GM21576 (cell line): ENCODE measurements around the gene PAH.
A peak's percentile ranks its signal among the peaks of the same experiment; 100 is the strongest.

ENCODE experiments used
- ATAC-seq: cut with Tn5 transposase; IDR thresholded peaks from one replicate; pipeline ENCODE4 v1.9.1; 2021; ENCODE audit warnings: mild to moderate bottlenecking, moderate library complexity; ENCODE audit not compliant: unreplicated experiment

The PAH gene

DNA sequence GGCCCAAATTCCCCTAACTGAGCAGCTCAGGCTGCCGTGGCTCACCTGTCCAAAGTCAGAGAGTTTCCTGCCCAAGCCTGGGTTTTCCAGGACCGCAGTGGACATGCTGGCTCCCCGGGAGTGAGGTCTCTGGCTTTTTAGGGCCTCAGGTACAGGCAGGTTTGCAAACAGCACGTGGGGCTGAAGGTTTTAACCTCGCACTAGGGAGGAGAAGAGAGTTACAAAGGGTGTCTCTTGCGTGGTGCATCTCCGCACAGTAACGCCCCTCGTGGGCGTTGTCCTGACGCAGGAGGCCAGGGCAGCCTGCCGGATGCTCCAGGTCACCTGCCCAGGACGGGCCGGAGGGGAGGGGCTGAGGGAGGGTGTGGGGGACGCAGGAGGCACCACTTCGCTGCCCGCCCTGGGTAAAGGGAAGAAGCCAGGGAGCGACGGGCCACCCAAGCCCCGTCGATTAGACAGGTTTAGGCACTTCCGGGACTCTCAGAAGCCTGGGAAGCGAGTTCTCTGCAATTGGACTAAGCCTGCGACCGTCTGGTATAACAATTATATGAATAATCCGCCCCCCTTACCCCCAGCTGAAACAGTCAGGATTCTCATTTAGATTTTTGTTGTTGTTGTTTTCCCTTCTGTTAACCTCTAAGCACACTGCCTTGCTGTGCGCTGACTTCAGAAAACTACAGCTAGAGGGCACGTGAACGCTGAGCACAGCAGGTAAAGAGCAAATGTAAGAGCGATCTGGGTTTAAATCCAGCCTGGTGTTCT, at the start of gene PAH:
Gene PAH, minus strand, starts transcription at position 219 of the 762 bp plus-strand sequence. Its CDS starts 114 bp downstream, at position 105.
- no peak for ATAC-seq

DNA sequence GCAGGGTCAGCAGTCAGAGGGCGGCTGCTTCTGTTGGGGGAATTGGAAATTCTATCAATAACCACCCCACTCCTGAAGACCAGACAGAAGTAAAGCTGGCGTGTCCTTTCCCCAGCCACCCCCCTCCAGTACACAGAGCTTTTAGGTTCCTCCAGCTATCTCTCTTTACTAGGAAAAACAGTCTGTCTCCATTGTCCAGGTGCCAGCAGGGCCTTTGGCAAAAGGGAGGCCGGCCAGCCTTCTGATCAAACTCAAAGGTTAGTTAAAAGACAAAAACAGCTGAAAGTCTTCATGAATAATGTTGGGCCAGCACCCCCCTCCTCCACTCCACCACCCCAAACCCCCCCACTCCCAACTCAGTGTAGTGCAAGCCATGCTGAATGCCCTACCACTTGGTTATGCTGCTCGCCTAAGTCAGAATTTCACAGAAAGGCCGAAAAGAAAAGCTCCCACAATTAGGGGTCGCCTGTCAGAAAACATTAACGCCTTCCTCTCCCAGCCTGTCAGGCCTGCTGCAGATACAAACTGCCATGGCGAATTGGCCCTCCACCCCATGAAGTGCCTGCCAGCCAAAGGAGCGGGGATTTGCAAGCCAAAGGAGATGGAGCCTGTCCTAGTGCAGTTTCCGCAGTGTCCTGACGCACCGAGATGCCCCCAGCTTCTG, 49.3 kb upstream of the PAH start:
- ATAC-seq: no peak

DNA sequence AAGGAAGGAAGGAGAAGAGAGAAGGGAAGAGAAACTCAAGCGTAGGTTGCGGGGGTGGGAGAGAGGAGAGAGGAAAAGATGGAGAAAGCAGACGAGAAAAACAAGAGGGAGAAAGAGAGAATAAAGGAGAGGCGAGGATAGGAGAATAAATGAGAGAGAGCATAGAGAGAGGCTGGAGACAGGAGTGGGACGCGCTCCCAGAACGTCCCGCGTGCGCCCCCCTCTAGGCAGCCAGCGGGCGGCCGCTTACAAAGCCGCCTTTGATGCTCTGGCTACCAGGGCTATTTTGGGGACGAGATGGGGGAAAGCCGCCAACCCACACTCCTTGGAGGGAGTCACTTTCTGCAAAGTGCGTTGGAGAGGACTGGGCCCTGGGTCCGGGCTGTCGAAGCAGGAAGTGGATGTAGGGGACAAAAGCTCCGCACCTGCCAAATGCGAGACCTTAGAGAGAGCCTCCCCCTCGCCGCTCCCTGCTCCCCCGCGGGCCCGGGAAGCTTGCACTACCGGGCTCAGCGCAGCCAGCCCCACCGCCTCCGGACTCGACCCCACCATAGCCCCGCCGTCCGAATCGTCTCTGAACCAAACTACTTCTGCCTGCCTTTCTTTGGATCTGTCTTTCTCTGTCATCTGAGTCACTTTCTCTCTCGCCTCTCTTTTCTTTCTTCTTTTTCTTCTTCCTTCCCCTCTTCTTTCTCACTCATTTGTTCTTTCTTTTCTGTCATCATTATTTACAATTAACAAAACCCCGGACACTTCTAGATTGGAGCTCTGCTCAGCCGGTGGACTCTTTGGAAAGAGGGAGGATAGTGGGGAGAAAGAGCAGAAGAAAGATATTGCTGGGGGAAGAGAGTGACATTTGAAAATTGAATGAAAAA, 48.5 kb upstream of the PAH start:
- no peak for ATAC-seq

DNA sequence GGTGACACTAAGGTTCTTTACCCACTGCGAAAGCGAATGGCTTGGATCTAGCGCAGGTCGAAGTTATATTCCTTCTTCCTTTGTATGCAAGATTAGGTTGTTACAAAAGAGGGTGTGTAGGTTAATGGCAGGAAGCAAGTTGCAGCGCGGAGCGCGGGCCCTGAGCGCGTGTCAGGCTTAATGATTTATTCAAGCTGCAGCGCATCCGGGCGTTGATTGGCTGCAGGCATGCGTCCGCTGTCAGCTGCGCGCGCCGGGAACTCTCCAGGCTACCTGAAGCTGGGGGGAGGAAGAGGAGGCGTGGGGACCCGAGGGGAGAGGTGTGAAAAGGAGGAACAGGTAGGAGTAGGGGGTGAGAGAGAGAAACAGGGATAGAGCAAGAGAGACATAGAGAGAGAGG, 47.8 kb upstream of the PAH start:
- peak; percentile 45 for ATAC-seq

- ATAC-seq: no peak
Observed at GRCh38 chr12:102963796-102964195, 46.8 kb upstream of the PAH start.

DNA sequence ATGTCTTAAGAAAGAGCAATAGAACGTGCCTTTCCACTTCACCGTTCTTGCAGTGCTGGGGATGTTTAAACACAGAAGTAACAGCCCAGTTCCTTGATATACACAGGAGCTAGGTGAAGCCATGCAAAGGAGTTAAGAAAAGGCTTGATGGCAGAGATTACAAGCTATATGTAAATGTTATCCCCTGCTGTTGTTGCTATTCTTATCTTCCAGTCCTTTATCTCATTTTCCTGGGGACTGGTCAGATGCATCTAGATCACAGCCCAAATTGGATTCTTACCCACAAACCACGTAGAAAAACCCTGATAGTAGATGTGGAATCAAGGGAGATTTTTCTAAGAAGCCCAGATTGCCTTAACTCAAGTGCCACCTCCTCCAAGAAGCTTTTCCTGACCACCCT, 45.9 kb upstream of the PAH start:
- ATAC-seq: no peak

DNA sequence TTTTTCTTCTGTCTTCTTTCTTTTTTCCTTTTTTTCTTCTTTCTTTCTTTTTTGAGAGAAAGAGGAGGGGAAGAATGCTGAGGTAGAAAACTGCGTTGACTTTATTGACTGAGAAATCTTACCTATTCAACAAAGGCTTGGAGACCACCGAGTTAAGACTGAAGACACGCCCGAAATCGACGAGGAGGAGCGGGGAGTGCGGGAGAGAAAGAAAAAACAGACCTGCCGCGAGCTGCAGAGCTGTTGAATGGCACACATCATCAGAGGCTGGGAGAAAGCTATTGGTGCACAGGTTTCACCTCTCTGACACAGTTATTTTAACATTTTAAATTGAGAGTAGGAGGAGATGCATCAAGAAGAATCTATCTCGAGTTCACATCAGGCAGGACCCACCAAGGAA, 45.5 kb upstream of the PAH start:
- ATAC-seq: no peak

DNA sequence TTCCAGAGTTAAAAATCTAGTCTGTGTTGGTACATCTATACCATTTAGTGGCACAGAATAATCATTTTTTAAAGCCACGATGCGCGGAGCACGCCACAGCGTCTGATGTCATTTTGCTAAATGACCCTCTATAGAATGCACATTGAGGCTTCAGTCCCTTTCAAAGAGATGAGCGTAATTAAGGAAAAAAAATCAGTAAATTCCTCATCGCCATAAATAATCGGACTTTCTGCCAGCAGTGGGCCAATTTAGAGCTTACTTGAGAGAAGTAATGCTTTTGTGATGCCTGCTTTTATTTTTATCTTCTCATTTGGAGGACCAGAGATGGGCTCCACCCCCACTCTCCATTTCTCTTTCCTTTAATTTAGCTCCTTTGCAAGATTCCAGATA, 44.4 kb upstream of the PAH start:
- no peak for ATAC-seq

DNA sequence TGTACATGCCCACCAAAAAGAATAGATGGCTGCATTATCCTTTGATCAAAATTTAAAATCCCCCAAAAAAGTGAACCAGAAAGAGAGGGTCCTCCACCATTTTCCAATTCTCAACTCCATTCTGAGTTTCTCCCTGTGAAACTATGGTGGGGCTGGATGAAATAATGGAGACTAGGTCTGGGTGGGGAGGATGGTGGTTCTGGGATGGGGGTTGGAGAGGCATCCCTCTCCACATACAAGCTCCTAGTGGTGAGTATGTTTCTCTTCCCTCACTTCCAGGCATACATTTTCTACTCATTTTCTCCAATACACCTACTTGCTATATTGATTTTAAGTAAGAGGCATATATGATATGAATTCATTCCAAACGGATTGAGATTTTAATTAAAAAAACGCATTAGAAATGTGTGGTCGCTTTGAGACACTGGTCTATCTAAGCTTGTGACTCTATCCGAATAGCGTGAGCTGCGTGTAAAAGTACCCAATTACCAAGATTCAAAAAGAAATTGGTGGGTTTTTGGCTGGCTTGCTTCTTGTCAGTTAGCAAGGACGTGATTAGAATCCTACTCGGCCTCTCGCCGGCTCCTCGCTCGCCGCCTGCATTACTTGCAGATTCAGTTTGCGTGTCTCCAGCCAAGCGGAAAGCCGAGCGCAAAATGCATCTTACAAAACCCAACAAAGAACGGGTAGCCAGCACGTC, 43.9 kb upstream of the PAH start:
- ATAC-seq: no peak

DNA sequence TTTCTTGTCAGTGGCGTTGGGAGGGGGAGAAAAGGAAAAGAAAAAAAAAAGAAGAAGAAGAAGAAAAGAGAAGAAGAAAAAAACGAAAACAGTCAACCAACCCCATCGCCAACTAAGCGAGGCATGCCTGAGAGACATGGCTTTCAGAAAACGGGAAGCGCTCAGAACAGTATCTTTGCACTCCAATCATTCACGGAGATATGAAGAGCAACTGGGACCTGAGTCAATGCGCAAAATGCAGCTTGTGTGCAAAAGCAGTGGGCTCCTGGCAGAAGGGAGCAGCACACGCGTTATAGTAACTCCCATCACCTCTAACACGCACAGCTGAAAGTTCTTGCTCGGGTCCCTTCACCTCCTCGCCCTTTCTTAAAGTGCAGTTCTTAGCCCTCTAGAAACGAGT, 42.3 kb upstream of the PAH start:
- no peak for ATAC-seq

GRCh38 chr12:102958830-102959176, 41.8 kb upstream of the PAH start:
- ATAC-seq: no peak

- ATAC-seq: peak; percentile 55
Observed at GRCh38 chr12:102958073-102958829, 41.2 kb upstream of the PAH start.

DNA sequence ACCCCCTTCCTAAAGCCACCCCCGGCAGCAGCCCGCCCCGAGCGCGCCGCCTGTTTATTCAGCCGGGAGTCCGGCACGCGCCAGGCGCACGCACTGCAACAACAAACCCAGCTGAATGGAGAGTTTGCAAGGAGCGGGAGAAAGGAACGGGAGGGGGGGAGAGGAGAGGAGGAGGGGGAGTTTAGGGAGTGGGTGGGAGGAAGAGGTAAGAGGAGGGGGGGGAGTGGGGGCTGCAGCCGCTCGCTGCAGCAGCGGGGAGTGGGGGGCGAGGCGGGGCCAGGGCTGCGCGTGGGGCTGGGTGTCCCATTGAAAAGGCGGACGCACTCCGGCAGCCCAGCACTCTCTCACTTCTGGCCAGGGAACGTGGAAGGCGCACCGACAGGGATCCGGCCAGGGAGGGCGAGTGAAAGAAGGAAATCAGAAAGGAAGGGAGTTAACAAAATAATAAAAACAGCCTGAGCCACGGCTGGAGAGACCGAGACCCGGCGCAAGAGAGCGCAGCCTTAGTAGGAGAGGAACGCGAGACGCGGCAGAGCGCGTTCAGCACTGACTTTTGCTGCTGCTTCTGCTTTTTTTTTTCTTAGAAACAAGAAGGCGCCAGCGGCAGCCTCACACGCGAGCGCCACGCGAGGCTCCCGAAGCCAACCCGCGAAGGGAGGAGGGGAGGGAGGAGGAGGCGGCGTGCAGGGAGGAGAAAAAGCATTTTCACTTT, 40.5 kb upstream of the PAH start, which contains the start of gene ASCL1:
Gene ASCL1, plus strand, starts transcription at position 336 of the 712 bp plus-strand sequence. CDS start 571 bp downstream, outside the sequence.
- peak; percentile 35 for ATAC-seq

DNA sequence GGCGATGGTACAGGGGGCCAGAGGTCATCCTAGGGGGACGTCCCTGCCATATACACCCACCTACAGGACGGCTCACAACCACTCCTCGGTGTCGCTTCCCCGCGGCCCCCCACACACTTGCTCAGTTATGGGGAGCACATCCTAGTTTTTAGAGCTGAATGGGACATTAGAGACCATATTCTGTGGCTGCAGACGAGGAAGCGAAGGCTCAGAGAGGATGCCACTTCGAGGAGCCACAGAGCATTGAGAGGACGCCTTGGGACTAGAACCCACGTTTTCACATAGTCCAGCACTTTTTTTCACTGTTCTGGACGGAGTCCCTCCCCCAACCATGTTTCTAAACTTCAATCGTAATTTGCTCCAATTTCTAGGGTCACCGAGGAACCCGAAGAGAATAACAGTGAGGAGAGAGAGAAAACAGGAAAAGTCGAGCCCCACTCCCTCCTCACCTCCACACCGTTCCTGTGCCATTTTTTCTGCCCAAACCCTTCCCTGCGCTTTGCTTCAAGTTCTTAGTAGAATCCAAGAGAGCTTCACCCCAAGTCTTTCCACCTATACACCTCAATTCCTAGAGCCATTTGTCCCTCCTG, 39.8 kb upstream of the PAH start:
- ATAC-seq: no peak

DNA sequence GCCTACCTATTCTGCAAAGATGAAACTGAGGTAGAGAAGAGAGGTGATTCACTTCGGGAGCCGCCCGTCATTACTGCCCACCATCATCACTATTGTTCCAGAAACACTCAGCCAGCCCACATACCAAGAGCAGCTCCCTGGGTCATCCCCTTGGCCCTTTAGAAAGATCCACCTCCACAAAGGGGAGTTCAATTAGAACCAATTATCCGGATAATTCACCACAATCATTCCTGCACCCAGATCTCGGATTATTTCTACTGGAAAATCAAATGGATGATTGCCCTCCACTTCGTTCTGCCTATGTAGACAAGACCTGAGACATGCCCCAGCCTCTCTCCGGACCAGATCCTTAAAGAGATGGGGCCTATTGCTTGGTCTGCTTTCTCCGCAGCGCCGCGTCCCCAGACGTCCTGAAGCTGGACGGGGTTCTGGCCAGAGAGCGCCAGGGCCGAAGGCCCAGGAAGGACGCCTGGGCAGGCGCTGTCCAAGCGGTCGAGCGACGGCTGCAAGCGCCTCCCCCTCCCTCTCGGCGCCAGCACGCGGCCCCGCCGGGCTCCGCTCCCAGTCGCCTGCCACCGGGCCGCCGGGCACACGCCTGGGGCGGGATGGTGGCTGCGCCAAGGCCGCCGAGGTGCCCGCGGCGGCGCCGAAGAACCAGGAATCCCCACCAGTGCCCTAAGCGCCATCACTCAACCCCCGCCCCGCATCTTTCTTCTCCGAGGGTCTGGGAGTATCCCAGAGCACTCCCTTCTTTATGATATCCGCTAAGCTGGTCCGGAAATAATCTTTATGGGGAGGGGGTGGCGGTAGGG, 39.1 kb upstream of the PAH start:
- no peak for ATAC-seq

DNA sequence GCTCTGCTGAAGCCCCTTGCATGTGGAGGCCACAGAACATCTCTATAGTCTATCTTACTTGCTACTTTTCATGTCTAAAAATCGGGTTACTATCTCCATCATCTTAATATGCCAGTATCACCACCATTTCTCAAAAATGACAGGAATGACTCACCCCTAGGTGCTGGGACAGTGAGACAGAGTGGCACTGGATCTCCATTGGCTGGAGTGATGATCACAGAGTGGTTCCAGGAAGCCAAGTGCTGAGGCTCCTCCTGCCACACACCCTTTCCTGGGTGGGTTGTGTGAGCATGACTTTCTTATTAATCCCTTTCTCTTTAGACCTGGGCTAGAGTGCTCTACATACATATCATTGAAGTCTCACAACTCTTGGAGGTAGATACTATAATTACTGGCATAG, 37.1 kb upstream of the PAH start:
- ATAC-seq: no peak

- ATAC-seq: no peak
Observed at GRCh38 chr12:102953221-102953620, 36.2 kb upstream of the PAH start.

DNA sequence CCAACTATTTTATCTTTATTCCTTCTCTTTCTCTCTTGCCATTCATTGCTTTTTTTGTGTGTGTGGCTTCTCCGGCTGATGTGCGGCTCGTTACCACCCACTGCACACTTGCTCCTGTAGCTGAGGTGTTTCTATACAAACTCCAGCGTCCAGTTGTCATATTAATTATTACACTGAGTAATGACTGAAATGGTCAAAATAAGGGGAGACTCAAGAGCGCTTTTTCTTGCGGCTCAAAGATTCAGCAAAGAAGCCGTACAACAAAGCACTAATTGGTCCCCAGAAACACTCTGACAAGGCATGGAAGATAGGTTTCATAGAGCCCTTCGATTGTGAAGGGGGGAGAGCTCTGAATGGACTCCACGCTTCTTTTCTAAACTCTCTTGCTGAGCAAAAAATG, 34.8 kb upstream of the PAH start:
- no peak for ATAC-seq
